NCI-H748 (cell line): ENCODE data around the gene PAQR3.

Source experiments
- DNase-seq: peaks from one replicate; lab custom pipeline; 2025; ENCODE audit not compliant: unreplicated experiment; lab: John Stamatoyannopoulos, UW

Gene PAQR3

GRCh38 chr4:78863991-78864390, 75.2 kb downstream of the PAQR3 start:
- DNase-seq: no peak

- no peak for DNase-seq
Measured at GRCh38 chr4:78863254-78863869, 75.9 kb downstream of the PAQR3 start.

GRCh38 chr4:78862314-78862737, 76.9 kb downstream of the PAQR3 start:
- DNase-seq: no peak
